PC-9 (cell line): Measurements from ENCODE around the gene CDO1. TPM values are rescaled to one million over a fixed set of nuclear protein-coding genes. Genes with fewer than 3 reads are reported as not detected.

Source experiments
- Bru-seq: library from RNA; stranded (reverse); fragments of 400-500 nt; gene quantifications from one replicate; lab custom pipeline; 2021; lab: Mats Ljungman, UMichigan
- BruChase-seq, 2 experiments: library from RNA; stranded (reverse); fragments of 400-500 nt; gene quantifications; one replicate each; lab custom pipeline; 2021; lab: Mats Ljungman, UMichigan
- BruUV-seq: library from RNA; stranded (reverse); fragments of 400-500 nt; replicated peaks from 2 replicates; lab custom pipeline; 2021; lab: Mats Ljungman, UMichigan
- CTCF ChIA-PET: fragments of 300-600 bp; sonication (Branson Sonifier 250); formaldehyde crosslinking; loops from one replicate; lab custom pipeline; 2022; ENCODE audit warnings: antibody characterized with exemption; lab: Charles Lee
- POLR2A ChIA-PET: fragments of 300-600 bp; sonication (Branson Sonifier 250); formaldehyde crosslinking; loops from one replicate; lab custom pipeline; 2022; ENCODE audit warnings: antibody characterized with exemption; ENCODE audit not compliant: unreplicated experiment; lab: Charles Lee
- DNase-seq, 2 experiments: peaks; one replicate each; pipeline versions ENCODE4 v3.0.0 to v3.0.0-alpha.2; 2015 to 2022; ENCODE audit warnings: mixed read lengths in 1 of 2
- H2AFZ ChIP-seq: fragments of 200-600 bp; sonication (generic); 2 replicates; pipeline ENCODE4 v1.8.1; 2017; ENCODE audit warnings: antibody characterized with exemption
- H3F3A ChIP-seq: fragments of 200-600 bp; sonication (generic); 2 replicates; pipeline ENCODE4 v1.8.1; 2017; ENCODE audit warnings: antibody characterized with exemption, mild to moderate bottlenecking, low read depth; ENCODE audit not compliant: insufficient read depth
- H3K27ac ChIP-seq: fragments of 200-600 bp; sonication (generic); 2 replicates; pipeline ENCODE4 v1.6.1; 2016; ENCODE audit warnings: mixed run types
- H3K27me3 ChIP-seq: fragments of 200-600 bp; sonication (generic); 2 replicates; pipeline ENCODE4 v1.6.1; 2016; ENCODE audit warnings: low read depth, mixed run types; ENCODE audit not compliant: insufficient read depth
- H3K36me3 ChIP-seq: fragments of 200-600 bp; sonication (generic); 2 replicates; pipeline ENCODE4 v1.6.1; 2016; ENCODE audit warnings: low read depth, mixed run types
- H3K4me1 ChIP-seq: fragments of 200-600 bp; sonication (generic); replicated peaks from 2 replicates; pipeline ENCODE4 v1.6.1; 2016; ENCODE audit warnings: mixed run types; ENCODE audit not compliant: insufficient read depth
- H3K4me2 ChIP-seq: fragments of 200-600 bp; sonication (generic); 2 replicates; pipeline ENCODE4 v1.6.1; 2017; ENCODE audit warnings: mixed run types
- H3K4me3 ChIP-seq: fragments of 200-600 bp; sonication (generic); 2 replicates; pipeline ENCODE4 v1.6.1; 2016; ENCODE audit warnings: mixed run types
- H3K79me2 ChIP-seq: fragments of 200-600 bp; sonication (generic); 2 replicates; pipeline ENCODE4 v1.6.1; 2017; ENCODE audit warnings: low read depth, mixed run types
- H3K9me2 ChIP-seq: fragments of 200-600 bp; sonication (generic); 2 replicates; pipeline ENCODE4 v1.8.1; 2017; ENCODE audit warnings: mild to moderate bottlenecking; ENCODE audit not compliant: insufficient read depth
- H3K9me3 ChIP-seq: fragments of 200-600 bp; sonication (generic); 2 replicates; pipeline ENCODE4 v1.8.1; 2016; ENCODE audit warnings: low read depth; ENCODE audit not compliant: insufficient read depth
- H4K20me1 ChIP-seq: fragments of 200-600 bp; sonication (generic); 2 replicates; pipeline ENCODE4 v1.8.1; 2017; ENCODE audit not compliant: insufficient read depth
- EZH2 ChIP-seq: fragments of 200-600 bp; sonication (generic); IDR thresholded peaks from 2 replicates; pipeline ENCODE4 v1.8.0; 2017; ENCODE audit warnings: antibody characterized with exemption, low read depth
- intact Hi-C: fragments of 100-400 bp; cut with micrococcal nuclease; formaldehyde crosslinking; loops from one replicate; pipeline ENCODE4 v1.10.0; 2022; ENCODE audit not compliant: unreplicated experiment
- long read RNA-seq: library from polyadenylated mRNA; stranded (forward); transcript quantifications from one replicate; pipeline ENCODE4 v2.0.0, GENCODE V29; 2022
- total RNA-seq: library from RNA; stranded (reverse); gene quantifications from 2 replicates; pipeline ENCODE4 v1.2.3, GENCODE V29; 2021
- TF ChIP-seq, protein P1 (sequence below): fragments of 200-600 bp; sonication (generic); conservative IDR thresholded peaks from 2 replicates; pipeline ENCODE4 v1.6.1; 2017; ENCODE audit warnings: mixed run types, antibody characterized with exemption, mild to moderate bottlenecking, moderate library complexity

The CDO1 gene
- total RNA-seq, result not detected in 2 replicates
- percentile 6 among the genes with signal in this experiment for Bru-seq, nascent RNA
- percentile 43 among the genes with signal in this experiment for BruChase-seq, experiment 1, labeled RNA remaining after a 2-hour chase
- percentile 19 among the genes with signal in this experiment for BruChase-seq, experiment 2, labeled RNA remaining after a 6-hour chase
- long read RNA-seq, result 0 reads

DNA sequence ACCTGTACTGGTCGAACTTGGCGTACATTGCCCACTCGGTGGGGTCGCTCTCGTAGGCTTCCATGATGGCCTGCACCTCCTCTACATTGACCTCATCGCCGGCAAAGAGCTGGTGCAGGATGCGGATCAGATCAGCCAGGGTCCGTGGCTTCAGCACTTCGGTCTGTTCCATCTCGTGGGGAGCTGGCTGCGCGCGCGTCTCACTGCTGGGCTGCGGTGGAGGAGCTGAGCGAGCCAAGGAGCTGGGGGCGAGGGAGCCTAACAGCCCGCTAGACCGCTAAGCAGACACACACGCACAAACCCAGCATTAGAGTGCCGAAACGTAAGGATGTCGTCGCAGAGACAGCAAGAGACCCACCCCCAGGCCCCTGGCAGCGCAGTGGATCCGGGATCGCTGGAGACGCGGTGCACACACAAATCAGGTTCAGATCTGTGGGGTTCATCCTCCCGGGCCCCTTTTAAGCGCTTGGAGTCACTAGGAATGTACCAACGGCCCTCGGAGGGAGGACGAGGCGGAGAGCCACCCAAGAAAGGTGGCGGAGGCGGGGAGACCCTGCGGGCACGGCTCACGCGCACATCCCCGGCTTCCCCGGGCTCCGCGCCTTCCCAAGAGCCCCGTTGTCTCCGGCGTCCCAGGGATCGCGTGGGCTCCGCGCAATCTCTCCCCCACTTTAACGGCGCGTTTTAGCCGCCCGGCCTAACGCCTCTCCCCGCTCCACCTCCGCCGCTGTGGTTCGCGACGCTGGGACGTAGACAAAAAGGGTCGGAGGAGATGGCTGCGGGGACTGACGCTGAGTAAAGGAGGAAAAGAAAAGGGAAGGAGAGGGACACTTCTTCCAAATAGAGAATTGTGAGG, at the start of gene CDO1:
Gene CDO1, minus strand, starts transcription at position 434 of the 856 bp plus-strand sequence. Its CDS starts 262 bp downstream, at position 172.
- BruUV-seq, result no TSS peak
- Histone ChIP-seq H3K79me2 (no peaks in the 10 kb centered on the region), H2AFZ (no peak within 1 kb of the TSS), H3K9me3 (no peaks in the 10 kb centered on the region), H3K27ac (no peak within 1 kb of the TSS), H3K4me2 (no peak within 1 kb of the TSS), H3F3A (no peaks in the 10 kb centered on the region), H3K4me1 (no peaks in the 10 kb centered on the region), H4K20me1 (no peaks in the 10 kb centered on the region), H3K4me3 (no peak within 1 kb of the TSS), H3K27me3 (no peaks in the 10 kb centered on the region), H3K9me2 (no peaks in the 10 kb centered on the region), H3K36me3 (no peaks in the 10 kb centered on the region)
- TF ChIP-seq, protein P1, sequence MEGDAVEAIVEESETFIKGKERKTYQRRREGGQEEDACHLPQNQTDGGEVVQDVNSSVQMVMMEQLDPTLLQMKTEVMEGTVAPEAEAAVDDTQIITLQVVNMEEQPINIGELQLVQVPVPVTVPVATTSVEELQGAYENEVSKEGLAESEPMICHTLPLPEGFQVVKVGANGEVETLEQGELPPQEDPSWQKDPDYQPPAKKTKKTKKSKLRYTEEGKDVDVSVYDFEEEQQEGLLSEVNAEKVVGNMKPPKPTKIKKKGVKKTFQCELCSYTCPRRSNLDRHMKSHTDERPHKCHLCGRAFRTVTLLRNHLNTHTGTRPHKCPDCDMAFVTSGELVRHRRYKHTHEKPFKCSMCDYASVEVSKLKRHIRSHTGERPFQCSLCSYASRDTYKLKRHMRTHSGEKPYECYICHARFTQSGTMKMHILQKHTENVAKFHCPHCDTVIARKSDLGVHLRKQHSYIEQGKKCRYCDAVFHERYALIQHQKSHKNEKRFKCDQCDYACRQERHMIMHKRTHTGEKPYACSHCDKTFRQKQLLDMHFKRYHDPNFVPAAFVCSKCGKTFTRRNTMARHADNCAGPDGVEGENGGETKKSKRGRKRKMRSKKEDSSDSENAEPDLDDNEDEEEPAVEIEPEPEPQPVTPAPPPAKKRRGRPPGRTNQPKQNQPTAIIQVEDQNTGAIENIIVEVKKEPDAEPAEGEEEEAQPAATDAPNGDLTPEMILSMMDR, result no peak
- TF ChIP-seq EZH2, result no peak
- ChIA-PET CTCF (no interaction called here), POLR2A (no interaction called here)
- no peak for DNase-seq
- intact Hi-C loops, result no loop called here

DNA sequence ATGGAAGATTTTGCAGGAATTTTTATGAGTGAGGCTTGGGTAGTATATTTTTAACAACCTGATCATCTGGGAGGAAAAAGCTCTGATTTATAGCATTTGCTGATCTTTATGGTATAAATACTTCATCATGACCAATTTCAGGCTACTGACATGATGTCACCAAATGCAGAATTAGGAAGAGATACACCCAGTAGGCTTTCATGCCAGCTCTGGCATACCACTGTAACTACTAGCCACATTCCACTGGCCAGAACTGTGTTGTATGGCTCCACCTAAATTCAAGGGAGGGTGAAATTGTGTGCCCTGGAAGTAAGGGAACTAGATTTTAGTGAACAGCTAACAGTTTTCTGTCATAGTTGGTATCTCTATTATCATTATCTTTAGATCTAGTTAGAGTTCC, 42.9 kb upstream of the CDO1 start:
- no peak overlapping the region for H3K4me2 ChIP-seq
- TF ChIP-seq, protein P1, result no peak
- no peak for TF ChIP-seq EZH2

DNA sequence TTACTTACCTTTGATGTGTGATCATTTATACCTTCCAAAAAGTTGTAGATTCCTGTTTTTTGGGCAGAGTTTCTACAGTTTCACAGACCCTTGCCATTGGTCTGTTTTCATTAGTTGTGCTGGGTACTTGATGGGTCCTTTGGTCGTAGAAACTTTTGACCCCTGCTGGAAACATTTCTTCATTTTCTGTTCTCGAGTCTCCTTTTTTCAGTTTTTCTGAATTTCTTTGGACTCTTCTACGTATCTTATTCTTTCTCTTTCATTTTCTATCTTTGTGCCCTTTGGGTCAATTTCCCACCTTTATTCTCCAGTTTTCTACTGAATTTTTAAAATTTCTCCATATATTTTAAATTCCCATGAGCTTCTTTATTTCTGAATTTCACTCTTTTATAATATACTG, 41.9 kb upstream of the CDO1 start:
- Histone ChIP-seq H3K27me3 (no peaks in the 10 kb centered on the region), H3K9me3 (0 out of 2 replicates have a peak, but pooled peaks cover 1% of the 10 kb centered on the region), H3K4me2 (no peak overlapping the region), H3K4me1 (peaks cover 26% of the 10 kb centered on the region), H3K36me3 (no peaks in the 10 kb centered on the region), H2AFZ (no peak overlapping the region), H3K9me2 (no peaks in the 10 kb centered on the region), H3K27ac (no peak overlapping the region), H3K4me3 (no peak overlapping the region), H3K79me2 (peaks cover 5% of the 10 kb centered on the region; the same call in 1 of the 2 replicates), H4K20me1 (no peaks in the 10 kb centered on the region; the same call in none of the 2 replicates), H3F3A (peaks cover 14% of the 10 kb centered on the region; the same call in 1 of the 2 replicates)
- no TSS peak for BruUV-seq
- intact Hi-C loops, result no loop called here
- CTCF ChIA-PET, result no interaction called here
- no peak for DNase-seq
- POLR2A ChIA-PET, result no interaction called here
- no peak for TF ChIP-seq EZH2
- TF ChIP-seq, protein P1, result no peak

More for the DNA sequence above, 42.9 kb upstream of the CDO1 start:
- POLR2A ChIA-PET, result no interaction called here
- BruUV-seq, result no TSS peak
- Histone ChIP-seq H3K27ac (no peak overlapping the region), H2AFZ (no peak overlapping the region), H3K4me3 (no peak overlapping the region), H3K36me3 (no peaks in the 10 kb centered on the region), H3K9me3 (0 out of 2 replicates have a peak, but pooled peaks cover 5% of the 10 kb centered on the region), H3F3A (peaks cover 14% of the 10 kb centered on the region; the same call in 1 of the 2 replicates), H4K20me1 (peaks cover 5% of the 10 kb centered on the region), H3K79me2 (0 out of 2 replicates have a peak, but pooled peaks cover 5% of the 10 kb centered on the region), H3K27me3 (no peaks in the 10 kb centered on the region), H3K4me1 (peaks cover 26% of the 10 kb centered on the region), H3K9me2 (no peaks in the 10 kb centered on the region)
- CTCF ChIA-PET, result no interaction called here
- DNase-seq, result no peak
- intact Hi-C loops, result no loop called here
